ENCODE results near the gene TRIM13. TPM values are rescaled to one million over a fixed set of nuclear protein-coding genes. Genes with fewer than 3 reads are reported as not detected.

TRIM13 gene
- polyA plus RNA-seq, 1 of the 3 experiments (the other 2 are of a cell fraction) = 8.3 TPM

- H3K27ac ChIP-seq (ENCODE audit: low read depth in 2 of 2, low read length in 1 of 2) = no peak overlapping the region
- no peak overlapping the region for H3K9ac ChIP-seq
- no peaks in the 10 kb centered on the region for H3K9me2 ChIP-seq
- ChIA-PET CTCF (interaction anchor here (1.5 kb wide), 1 partner anchor 9 kb away, joined by 3 read pairs; no protein-coding TSS in a partner anchor), POLR2A (no interaction called here)
- TF ChIP-seq TAF1 (IDR thresholded peaks at IDR 0.05; ENCODE audit: borderline replicate concordance, low read depth, low read length) = no peak
- TF ChIP-seq EP300 (IDR thresholded peaks at IDR 0.05; ENCODE audit: borderline replicate concordance in 1 of 2, low read depth in 1 of 2, low read length in 1 of 2) = no peak
- TF ChIP-seq SIN3A (IDR thresholded peaks at IDR 0.05; ENCODE audit: borderline replicate concordance, low read depth, low read length) = no peak
- H3K79me2 ChIP-seq (ENCODE audit: insufficient read depth) = no peaks in the 10 kb centered on the region; the same call in 1 of the 2 replicates
- H3F3A ChIP-seq (replicated peaks; ENCODE audit: insufficient read depth) = peaks cover 22% of the 10 kb centered on the region
- 83% methylated on average over 3 of the region's 3 CpGs for WGBS (ENCODE audit: low lambda C conversion rate)
- H3K4me2 ChIP-seq = no peak overlapping the region
- H3K4me1 ChIP-seq (ENCODE audit: control insufficient read depth in 1 of 2, insufficient read depth in 2 of 2, low read depth in 1 of 2, low read length in 1 of 2) = peaks cover 0 to 5% of the 10 kb centered on the region in 2 experiments; a peak in 2 of 4 replicates
- no peak for DNase-seq
- no peaks in the 10 kb centered on the region for H4K20me1 ChIP-seq (ENCODE audit: insufficient read depth)
- H3K27me3 ChIP-seq (ENCODE audit: insufficient read depth) = no peaks in the 10 kb centered on the region
- no peaks in the 10 kb centered on the region; the same call in 1 of the 2 replicates for H3K9me3 ChIP-seq
- H2AFZ ChIP-seq (ENCODE audit: low read depth) = no peak overlapping the region
- H3K4me3 ChIP-seq (ENCODE audit: low read depth in 2 of 2, low read length in 1 of 2) = no peak overlapping the region
- peaks cover 0 to 3% of the 10 kb centered on the region in 2 experiments for H3K36me3 ChIP-seq (replicated peaks in 1 of 2; ENCODE audit: control insufficient read depth in 1 of 2, insufficient read depth in 2 of 2, low read length in 1 of 2)
Measured at GRCh38 chr13:50030315-50030714, 33.5 kb downstream of the TRIM13 start.

GRCh38 chr13:50033725-50034124, 36.9 kb downstream of the TRIM13 start:
- H3K4me3 ChIP-seq (ENCODE audit: low read depth in 2 of 2, low read length in 1 of 2) = no peak overlapping the region
- H3K27ac ChIP-seq (ENCODE audit: low read depth in 2 of 2, low read length in 1 of 2) = no peak overlapping the region
- ChIA-PET POLR2A (no interaction called here), CTCF (interaction anchor here (1.1 to 2.2 kb wide), 2 partner anchors 19 to 24 kb away, joined by 4 to 8 read pairs; partner anchors contain the start of gene KCNRG)
- no peaks in the 10 kb centered on the region for H3K9me2 ChIP-seq
- no peaks in the 10 kb centered on the region; the same call in 1 of the 2 replicates for H3K9me3 ChIP-seq
- H3F3A ChIP-seq (replicated peaks; ENCODE audit: insufficient read depth) = peaks cover 18% of the 10 kb centered on the region
- H3K9ac ChIP-seq = no peak overlapping the region
- TF ChIP-seq FOXJ3 (CRISPR knock-in tag; IDR thresholded peaks at IDR 0.05) (no peak), TAF1 (IDR thresholded peaks at IDR 0.05; ENCODE audit: borderline replicate concordance, low read depth, low read length) (no peak), CTCF (IDR thresholded peaks at IDR 0.05) (no peak), MAX (IDR thresholded peaks at IDR 0.05; ENCODE audit: low read depth) (no peak), RAD21 (IDR thresholded peaks at IDR 0.05; ENCODE audit: low read length) (no peak), JUND (IDR thresholded peaks at IDR 0.05) (no peak), FOSL2 (IDR thresholded peaks at IDR 0.05; ENCODE audit: borderline replicate concordance, low read depth) (no peak), CHD2 (IDR thresholded peaks at IDR 0.05; ENCODE audit: low read length, partially characterized antibody) (no peak), RFX5 (IDR thresholded peaks at IDR 0.05; ENCODE audit: low read length) (no peak), IRF3 (IDR thresholded peaks at IDR 0.05; ENCODE audit: low read depth, low read length) (no peak), GABPA (IDR thresholded peaks at IDR 0.05; ENCODE audit: low read depth) (no peak), MXI1 (IDR thresholded peaks at IDR 0.05; ENCODE audit: low read depth, low read length) (no peak), EP300 (IDR thresholded peaks at IDR 0.05; ENCODE audit: borderline replicate concordance in 1 of 2, low read depth in 1 of 2, low read length in 1 of 2) (no peak), PBX3 (IDR thresholded peaks at IDR 0.05) (no peak), YY1 (IDR thresholded peaks at IDR 0.05; ENCODE audit: low read depth) (no peak), POLR2AphosphoS5 (IDR thresholded peaks at IDR 0.05; ENCODE audit: low read depth, low read length) (no peak), USF1 (IDR thresholded peaks at IDR 0.05; ENCODE audit: borderline replicate concordance, low read depth) (no peak), RCOR1 (IDR thresholded peaks at IDR 0.05; ENCODE audit: low read length) (no peak), GATA2 (CRISPR knock-in tag; IDR thresholded peaks at IDR 0.05) (no peak)
- H3K79me2 ChIP-seq (ENCODE audit: insufficient read depth) = peaks cover 6% of the 10 kb centered on the region; the same call in 1 of the 2 replicates
- no peak overlapping the region for H3K4me2 ChIP-seq
- H3K27me3 ChIP-seq (ENCODE audit: insufficient read depth) = no peaks in the 10 kb centered on the region
- H3K4me1 ChIP-seq (ENCODE audit: control insufficient read depth in 1 of 2, insufficient read depth in 2 of 2, low read depth in 1 of 2, low read length in 1 of 2) = peaks cover 0 to 5% of the 10 kb centered on the region in 2 experiments; a peak in 2 of 4 replicates
- DNase-seq = no peak
- no peaks in the 10 kb centered on the region for H4K20me1 ChIP-seq (ENCODE audit: insufficient read depth)
- no peak overlapping the region for H2AFZ ChIP-seq (ENCODE audit: low read depth)
- peaks cover 0 to 14% of the 10 kb centered on the region in 2 experiments for H3K36me3 ChIP-seq (replicated peaks in 1 of 2; ENCODE audit: control insufficient read depth in 1 of 2, insufficient read depth in 2 of 2, low read length in 1 of 2)

All from SK-N-SH (cell line).